Heart left ventricle (tissue), 13 donors: ENCODE data around the gene DHFR2.

Experiments
- POLR2A ChIP-seq, 2 donors: fragments of 450-650 bp; IDR thresholded peaks; one replicate each; pipeline ENCODE4 v1.6.1; 2017; ENCODE audit warnings: antibody characterized with exemption in 2 of 2, mild to moderate bottlenecking in 2 of 2, moderate library complexity in 2 of 2
- TF ChIP-seq, protein P1 (sequence below), 12 donors: fragments of 200-600 bp; sonication (generic) in 4 of 12; IDR thresholded peaks; one replicate each; pipeline versions ENCODE4 v1.5.0 to v1.8.0; 2018 to 2022; ENCODE audit warnings: antibody characterized with exemption in 12 of 12, mild to moderate bottlenecking in 5 of 12
- donor health status: ischemic (EF 13 %, LVEDD 7.1; RV severe dilation, severe dysfunction).
- donor health status: DM: no; HTN: yes; CAD: no.
- donor health status: DM: no; HTN: no; CAD: no.
- donor health status: ischemic (EF 25% LVEDD 6.9; RV normal size, moderate dysfunction).
- donor health status: ischemic (EF 25% LVEDD 5.7; RV mildly dilated, moderate dysfunction).
- donor health status: ischemic (EF 35%, LVEDD 5.7; RV mildly dilated, moderate dysfunction).
- donor health status: nonischemic (EF 11% LVEDD 7.7; RV severe dilation, severe dysfunction).
- donor health status: DM: yes; HTN: yes; CAD: no.
- donor health status: PGD.
- donor health status: ischemic (EF 29% LVEDD 5.4; RV normal size, mild dysfunction).
- donor health status: nonischemic (EF 23%, LVEDD 6.1; RV moderate dilation, normal function).

DNA sequence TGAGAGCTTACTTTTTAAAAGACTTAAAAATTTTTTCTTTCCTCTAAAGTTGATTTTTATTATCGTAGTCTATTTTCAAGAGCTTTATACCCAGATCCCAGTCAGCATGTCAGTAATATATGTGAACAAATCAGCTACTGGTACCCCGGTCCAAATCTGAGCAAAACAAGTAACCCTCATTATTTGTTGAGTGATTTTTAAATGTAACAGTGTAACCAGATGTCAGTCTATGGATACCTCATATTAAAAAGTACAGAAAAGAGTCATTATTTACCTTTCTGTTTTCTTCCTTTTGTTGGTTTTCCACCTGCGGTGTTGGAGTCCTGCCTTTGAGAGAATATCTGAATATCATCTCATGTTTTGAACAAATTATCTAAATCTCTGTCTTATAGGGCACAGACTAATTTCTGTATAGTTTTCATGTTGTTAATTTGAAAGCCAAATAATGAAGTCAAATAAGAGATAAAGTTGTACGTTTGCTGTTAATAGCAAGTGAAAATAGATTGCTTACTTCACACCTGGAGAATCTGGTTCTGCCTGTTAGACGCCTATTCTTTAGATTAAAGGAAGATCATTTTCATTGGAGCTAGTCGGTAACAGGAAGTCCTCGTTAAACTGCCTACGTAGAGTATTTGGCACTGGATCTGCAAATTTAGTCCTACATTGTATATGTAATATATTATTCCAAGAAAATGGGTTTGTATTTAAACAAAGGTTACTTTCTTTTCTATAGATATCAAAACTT is 34.5 kb downstream of the DHFR2 start, which contains the start of gene STX19:
- TF ChIP-seq POLR2A (IDR thresholded peaks at IDR 0.05) = no peak
- TF ChIP-seq, protein P1, sequence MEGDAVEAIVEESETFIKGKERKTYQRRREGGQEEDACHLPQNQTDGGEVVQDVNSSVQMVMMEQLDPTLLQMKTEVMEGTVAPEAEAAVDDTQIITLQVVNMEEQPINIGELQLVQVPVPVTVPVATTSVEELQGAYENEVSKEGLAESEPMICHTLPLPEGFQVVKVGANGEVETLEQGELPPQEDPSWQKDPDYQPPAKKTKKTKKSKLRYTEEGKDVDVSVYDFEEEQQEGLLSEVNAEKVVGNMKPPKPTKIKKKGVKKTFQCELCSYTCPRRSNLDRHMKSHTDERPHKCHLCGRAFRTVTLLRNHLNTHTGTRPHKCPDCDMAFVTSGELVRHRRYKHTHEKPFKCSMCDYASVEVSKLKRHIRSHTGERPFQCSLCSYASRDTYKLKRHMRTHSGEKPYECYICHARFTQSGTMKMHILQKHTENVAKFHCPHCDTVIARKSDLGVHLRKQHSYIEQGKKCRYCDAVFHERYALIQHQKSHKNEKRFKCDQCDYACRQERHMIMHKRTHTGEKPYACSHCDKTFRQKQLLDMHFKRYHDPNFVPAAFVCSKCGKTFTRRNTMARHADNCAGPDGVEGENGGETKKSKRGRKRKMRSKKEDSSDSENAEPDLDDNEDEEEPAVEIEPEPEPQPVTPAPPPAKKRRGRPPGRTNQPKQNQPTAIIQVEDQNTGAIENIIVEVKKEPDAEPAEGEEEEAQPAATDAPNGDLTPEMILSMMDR (IDR thresholded peaks at IDR 0.05) = no peak
